Erythroblast (primary cell): ENCODE measurements around the gene FMO4.

ENCODE experiments used
- GATA1 ChIP-seq: IDR thresholded peaks from 2 replicates; pipeline ENCODE4 v1.6.1; 2011; ENCODE audit warnings: low read depth, mild to moderate bottlenecking, control low read depth, low read length, moderate library complexity
- POLR2A ChIP-seq: IDR thresholded peaks from 2 replicates; pipeline ENCODE4 v1.6.1; 2011; ENCODE audit warnings: mild to moderate bottlenecking, low read length

GRCh38 chr1:171367436-171367835 is 53.5 kb downstream of the FMO4 start:
- TF ChIP-seq POLR2A (no peak), GATA1 (no peak)
